GM23338 (cell line): ENCODE results near the gene DMRTC2.

Experiments
- CREB1 ChIP-seq: fragments of 250-450 bp; sonication (Bioruptor Pico); IDR thresholded peaks from 2 replicates; pipeline ENCODE4 v1.5.0; 2020; ENCODE audit warnings: low read depth, mild to moderate bottlenecking, moderate library complexity
- CTCF ChIP-seq, 2 experiments: fragments of 200-600 bp in 1 of 2; sonication (generic) in 1 of 2; conservative IDR thresholded peaks; 2 replicates each; pipeline versions ENCODE4 v1.5.1 to v1.6.1; 2016 to 2017; ENCODE audit warnings: antibody characterized with exemption in 2 of 2, low read depth in 2 of 2, mild to moderate bottlenecking in 2 of 2, moderate library complexity in 1 of 2
- EZH2 ChIP-seq: fragments of 200-600 bp; sonication (generic); IDR thresholded peaks from one replicate; pipeline ENCODE4 v1.8.0; 2017; ENCODE audit warnings: antibody characterized with exemption, mild to moderate bottlenecking, low read depth; ENCODE audit not compliant: unreplicated experiment
- EZH2phosphoT487 ChIP-seq: fragments of 200-600 bp; sonication (generic); IDR thresholded peaks from one replicate; pipeline ENCODE4 v1.8.1; 2018; ENCODE audit warnings: antibody characterized with exemption; ENCODE audit not compliant: unreplicated experiment
- NANOG ChIP-seq: IDR thresholded peaks from 2 replicates; pipeline ENCODE4 v1.6.1; 2016; ENCODE audit warnings: antibody characterized with exemption, borderline replicate concordance
- POLR2AphosphoS5 ChIP-seq: IDR thresholded peaks from 2 replicates; pipeline ENCODE4 v1.6.1; 2016; ENCODE audit warnings: antibody characterized with exemption, low read depth
- REST ChIP-seq: IDR thresholded peaks from one replicate; pipeline ENCODE4 v1.6.1; 2018; ENCODE audit warnings: antibody characterized with exemption; ENCODE audit not compliant: unreplicated experiment
- STAT1 ChIP-seq: IDR thresholded peaks from one replicate; pipeline ENCODE4 v1.6.1; 2016; ENCODE audit warnings: antibody characterized with exemption; ENCODE audit not compliant: unreplicated experiment
- ZNF331 ChIP-seq: fragments of 250-450 bp; sonication (Bioruptor Pico); IDR thresholded peaks from 2 replicates; pipeline ENCODE4 v1.5.0; 2020; ENCODE audit warnings: low read depth, mild to moderate bottlenecking, moderate library complexity

- TF ChIP-seq CTCF (conservative IDR thresholded peaks at IDR 0.05; ENCODE audit: low read depth in 2 of 2) (no peak), REST (no peak), ZNF331 (CRISPR knock-in tag) (no peak), POLR2AphosphoS5 (no peak), STAT1 (no peak), CREB1 (no peak), EZH2 (no peak), EZH2phosphoT487 (no peak), NANOG (no peak)
These were observed 30.9 kb upstream of the DMRTC2 start for GRCh38 chr19:41813911-41814310.
